Stimulated activated CD4-positive, alpha-beta T cell treated with anti-CD3 and anti-CD28 coated beads, Interleukin-2, amount 100 ng/mL, for 4 hours (primary cell): ENCODE results near the gene WNT9B.
A peak's percentile ranks its signal among the peaks of the same experiment; 100 is the strongest.
"Not testable (repeated sequence)": the region's sequence is repeated elsewhere in the genome, so short reads cannot be mapped to it uniquely, and the experiment has no call there.

ENCODE experiments used
- DNase-seq: peaks from one replicate; pipeline ENCODE4 v3.0.0-alpha.2; 2020; ENCODE audit warnings: low read depth

The WNT9B gene

GRCh38 chr17:46910179-46910927 is 59.0 kb downstream of the WNT9B start:
- no peak for DNase-seq

GRCh38 chr17:46911311-46911710 is 59.9 kb downstream of the WNT9B start:
- DNase-seq = no peak

GRCh38 chr17:46915596-46915995 is 64.2 kb downstream of the WNT9B start:
- no peak for DNase-seq

GRCh38 chr17:46916211-46916610 is 64.8 kb downstream of the WNT9B start:
- no peak for DNase-seq

GRCh38 chr17:46916623-46917022 is 65.2 kb downstream of the WNT9B start:
- DNase-seq = no peak

GRCh38 chr17:46917041-46917440 is 65.7 kb downstream of the WNT9B start:
- DNase-seq = no peak

- no peak for DNase-seq
Observed at GRCh38 chr17:46917516-46917915, 66.1 kb downstream of the WNT9B start.

- DNase-seq = not testable (repeated sequence)
Observed at GRCh38 chr17:46921962-46922361, 70.6 kb downstream of the WNT9B start.

- no peak for DNase-seq
Observed at GRCh38 chr17:46922487-46922803, 71.1 kb downstream of the WNT9B start.

- DNase-seq = peak; percentile 84
Observed at GRCh38 chr17:46922804-46923635, 71.6 kb downstream of the WNT9B start, which contains the start of gene GOSR2. Gene GOSR2 (plus strand): TSS chr17:46923160. CDS start chr17:46923193, 33 bp downstream.

GRCh38 chr17:46925185-46925868 is 73.9 kb downstream of the WNT9B start:
- DNase-seq = no peak

GRCh38 chr17:46928467-46929261 is 77.3 kb downstream of the WNT9B start:
- no peak for DNase-seq

GRCh38 chr17:46929413-46929812 is 78.0 kb downstream of the WNT9B start:
- DNase-seq = no peak

GRCh38 chr17:46930051-46930450 is 78.7 kb downstream of the WNT9B start:
- DNase-seq = no peak

- no peak for DNase-seq
Observed at GRCh38 chr17:46931596-46931995, 80.2 kb downstream of the WNT9B start.

GRCh38 chr17:46935658-46936266 is 84.4 kb downstream of the WNT9B start:
- no peak for DNase-seq
